ENCODE measurements around the gene BMPR1A. TPM values are rescaled to one million over a fixed set of nuclear protein-coding genes. Genes with fewer than 3 reads are reported as not detected.

BMPR1A gene
- total RNA-seq, 2 donors from 2014 or later, result 9.9 to 12.2 TPM

GRCh38 chr10:86878983-86879713 lies 122.7 kb downstream of the BMPR1A start:
- Histone ChIP-seq H3K36me3 (replicated peaks in 1 of 2; ENCODE audit: insufficient read depth in 1 of 2, low read depth in 2 of 2) (no peaks in the 10 kb centered on the region), H3K4me3 (no peak overlapping the region), H3K9me3 (no peaks in the 10 kb centered on the region), H3K27ac (no peak overlapping the region), H3K27me3 (no peaks in the 10 kb centered on the region), H3K4me1 (no peaks in the 10 kb centered on the region)
- 73 to 76% methylated on average over 3 of the region's 3 CpGs for WGBS, 2 donors
- DNase-seq, result no peak
- ATAC-seq, result no peak
- intact Hi-C loops (cut with DNase I), result no loop called here
- no peak for TF ChIP-seq POLR2A (IDR thresholded peaks at IDR 0.05)
- no peak for TF ChIP-seq CTCF (IDR thresholded peaks at IDR 0.05)

GRCh38 chr10:86880971-86881370 lies 124.6 kb downstream of the BMPR1A start:
- H3K9me3 ChIP-seq, result no peaks in the 10 kb centered on the region
- H3K27ac ChIP-seq, result no peak overlapping the region
- intact Hi-C loops (cut with DNase I), result no loop called here
- no peak overlapping the region for H3K4me3 ChIP-seq
- WGBS, 2 donors, result 97 to 98% methylated on average over 4 of the region's 4 CpGs
- DNase-seq (no peak), ATAC-seq (no peak)
- no peaks in the 10 kb centered on the region for H3K36me3 ChIP-seq (replicated peaks in 1 of 2; ENCODE audit: insufficient read depth in 1 of 2, low read depth in 2 of 2)
- no peak for TF ChIP-seq CTCF (IDR thresholded peaks at IDR 0.05)
- no peak for TF ChIP-seq POLR2A (IDR thresholded peaks at IDR 0.05)
- H3K4me1 ChIP-seq, result no peaks in the 10 kb centered on the region
- no peaks in the 10 kb centered on the region for H3K27me3 ChIP-seq

- no peak overlapping the region for H3K4me3 ChIP-seq
- 63 to 73% methylated on average over 7 of the region's 7 CpGs for WGBS, 2 donors
- ATAC-seq (no peak), DNase-seq (no peak)
- no peak overlapping the region for H3K27ac ChIP-seq
- intact Hi-C loops (cut with DNase I), result no loop called here
- no peaks in the 10 kb centered on the region for H3K4me1 ChIP-seq
- no peaks in the 10 kb centered on the region for H3K9me3 ChIP-seq
- no peaks in the 10 kb centered on the region for H3K27me3 ChIP-seq
- H3K36me3 ChIP-seq (replicated peaks in 1 of 2; ENCODE audit: insufficient read depth in 1 of 2, low read depth in 2 of 2), result no peaks in the 10 kb centered on the region
- no peak for TF ChIP-seq POLR2A (IDR thresholded peaks at IDR 0.05)
Observed at GRCh38 chr10:86888585-86889381, 132.4 kb downstream of the BMPR1A start.

GRCh38 chr10:86889997-86890396 lies 133.6 kb downstream of the BMPR1A start:
- Histone ChIP-seq H3K36me3 (replicated peaks in 1 of 2; ENCODE audit: insufficient read depth in 1 of 2, low read depth in 2 of 2) (no peaks in the 10 kb centered on the region), H3K27ac (no peak overlapping the region), H3K27me3 (no peaks in the 10 kb centered on the region), H3K9me3 (no peaks in the 10 kb centered on the region), H3K4me3 (no peak overlapping the region), H3K4me1 (no peaks in the 10 kb centered on the region)
- WGBS, 2 donors, result 64 to 90% methylated on average over 3 of the region's 3 CpGs
- no peak for TF ChIP-seq CTCF (IDR thresholded peaks at IDR 0.05)
- TF ChIP-seq POLR2A (IDR thresholded peaks at IDR 0.05), result no peak
- no peak for DNase-seq
- ATAC-seq, result no peak
- intact Hi-C loops (cut with DNase I), result no loop called here

GRCh38 chr10:86898511-86898910 lies 142.1 kb downstream of the BMPR1A start:
- Histone ChIP-seq H3K4me3 (no peak overlapping the region), H3K27ac (no peak overlapping the region), H3K9me3 (no peaks in the 10 kb centered on the region), H3K4me1 (peaks cover 11% of the 10 kb centered on the region), H3K36me3 (replicated peaks in 1 of 2; ENCODE audit: insufficient read depth in 1 of 2, low read depth in 2 of 2) (peaks cover 0 to 4% of the 10 kb centered on the region in 2 donors), H3K27me3 (no peaks in the 10 kb centered on the region)
- DNase-seq (no peak), ATAC-seq (no peak)
- 66 to 70% methylated on average over 4 of the region's 4 CpGs for WGBS, 2 donors
- intact Hi-C loops (cut with DNase I), result loop anchor here (5.0 kb wide), 1 partner anchor 206 kb away; no protein-coding TSS in a partner anchor
- TF ChIP-seq POLR2A (IDR thresholded peaks at IDR 0.05) (no peak), CTCF (IDR thresholded peaks at IDR 0.05) (no peak)

All from body of pancreas (tissue), 4 donors.